GM12875 (cell line): Measurements from ENCODE around the gene TRIM23.

Source experiments
- H3K4me3 ChIP-seq: one replicate; pipeline ENCODE4 v1.5.1; 2011; ENCODE audit warnings: low read depth, low read length, control low read depth
- TF ChIP-seq, protein P1 (sequence below): IDR thresholded peaks from 2 replicates; pipeline ENCODE4 v1.5.1; 2011; ENCODE audit warnings: low read depth, mild to moderate bottlenecking, control low read depth, inconsistent platforms, low read length, moderate library complexity, borderline replicate concordance; ENCODE audit not compliant: insufficient read depth

The TRIM23 gene

DNA sequence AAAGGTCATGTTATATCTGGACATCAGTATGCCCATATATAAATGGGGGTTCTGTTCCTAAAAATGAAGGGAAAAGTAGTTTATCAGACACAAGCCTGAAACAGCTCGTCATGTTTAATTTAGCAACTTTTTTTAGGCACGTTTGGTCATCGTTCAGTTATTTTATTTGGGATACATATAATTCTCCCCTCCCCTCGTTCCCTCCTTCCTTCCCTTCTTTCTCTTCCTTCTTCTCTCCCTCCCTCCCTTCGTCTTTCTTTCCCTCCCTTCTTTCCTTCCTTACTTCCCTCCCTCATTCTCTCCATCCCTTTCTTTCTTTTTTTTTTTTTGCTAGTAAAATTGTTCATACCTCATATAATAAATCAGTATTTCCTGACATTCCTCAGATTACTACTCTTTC is 57.6 kb downstream of the TRIM23 start:
- TF ChIP-seq, protein P1, sequence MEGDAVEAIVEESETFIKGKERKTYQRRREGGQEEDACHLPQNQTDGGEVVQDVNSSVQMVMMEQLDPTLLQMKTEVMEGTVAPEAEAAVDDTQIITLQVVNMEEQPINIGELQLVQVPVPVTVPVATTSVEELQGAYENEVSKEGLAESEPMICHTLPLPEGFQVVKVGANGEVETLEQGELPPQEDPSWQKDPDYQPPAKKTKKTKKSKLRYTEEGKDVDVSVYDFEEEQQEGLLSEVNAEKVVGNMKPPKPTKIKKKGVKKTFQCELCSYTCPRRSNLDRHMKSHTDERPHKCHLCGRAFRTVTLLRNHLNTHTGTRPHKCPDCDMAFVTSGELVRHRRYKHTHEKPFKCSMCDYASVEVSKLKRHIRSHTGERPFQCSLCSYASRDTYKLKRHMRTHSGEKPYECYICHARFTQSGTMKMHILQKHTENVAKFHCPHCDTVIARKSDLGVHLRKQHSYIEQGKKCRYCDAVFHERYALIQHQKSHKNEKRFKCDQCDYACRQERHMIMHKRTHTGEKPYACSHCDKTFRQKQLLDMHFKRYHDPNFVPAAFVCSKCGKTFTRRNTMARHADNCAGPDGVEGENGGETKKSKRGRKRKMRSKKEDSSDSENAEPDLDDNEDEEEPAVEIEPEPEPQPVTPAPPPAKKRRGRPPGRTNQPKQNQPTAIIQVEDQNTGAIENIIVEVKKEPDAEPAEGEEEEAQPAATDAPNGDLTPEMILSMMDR = no peak
- H3K4me3 ChIP-seq = no peak overlapping the region

DNA sequence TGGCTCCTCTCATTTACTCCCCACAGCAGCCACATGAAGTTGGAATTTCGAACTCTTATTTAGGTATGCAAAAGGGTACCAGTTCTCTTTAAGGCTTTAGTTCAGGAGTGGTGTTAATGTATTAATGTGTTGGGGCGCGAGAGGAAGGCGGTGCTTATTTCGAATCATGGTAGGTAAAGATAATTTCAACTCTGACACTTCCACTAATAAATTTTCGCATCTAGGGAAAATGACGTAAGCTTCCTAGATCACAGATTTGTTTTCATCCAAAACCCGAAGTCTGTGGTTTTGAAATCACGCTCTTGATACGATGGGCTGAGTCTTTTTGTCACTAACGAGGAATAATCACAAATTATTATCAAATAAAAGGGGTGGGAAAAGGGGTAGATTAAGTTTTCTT is 60.4 kb downstream of the TRIM23 start:
- peak overlapping the region; percentile 73 for H3K4me3 ChIP-seq
- TF ChIP-seq, protein P1 = no peak

DNA sequence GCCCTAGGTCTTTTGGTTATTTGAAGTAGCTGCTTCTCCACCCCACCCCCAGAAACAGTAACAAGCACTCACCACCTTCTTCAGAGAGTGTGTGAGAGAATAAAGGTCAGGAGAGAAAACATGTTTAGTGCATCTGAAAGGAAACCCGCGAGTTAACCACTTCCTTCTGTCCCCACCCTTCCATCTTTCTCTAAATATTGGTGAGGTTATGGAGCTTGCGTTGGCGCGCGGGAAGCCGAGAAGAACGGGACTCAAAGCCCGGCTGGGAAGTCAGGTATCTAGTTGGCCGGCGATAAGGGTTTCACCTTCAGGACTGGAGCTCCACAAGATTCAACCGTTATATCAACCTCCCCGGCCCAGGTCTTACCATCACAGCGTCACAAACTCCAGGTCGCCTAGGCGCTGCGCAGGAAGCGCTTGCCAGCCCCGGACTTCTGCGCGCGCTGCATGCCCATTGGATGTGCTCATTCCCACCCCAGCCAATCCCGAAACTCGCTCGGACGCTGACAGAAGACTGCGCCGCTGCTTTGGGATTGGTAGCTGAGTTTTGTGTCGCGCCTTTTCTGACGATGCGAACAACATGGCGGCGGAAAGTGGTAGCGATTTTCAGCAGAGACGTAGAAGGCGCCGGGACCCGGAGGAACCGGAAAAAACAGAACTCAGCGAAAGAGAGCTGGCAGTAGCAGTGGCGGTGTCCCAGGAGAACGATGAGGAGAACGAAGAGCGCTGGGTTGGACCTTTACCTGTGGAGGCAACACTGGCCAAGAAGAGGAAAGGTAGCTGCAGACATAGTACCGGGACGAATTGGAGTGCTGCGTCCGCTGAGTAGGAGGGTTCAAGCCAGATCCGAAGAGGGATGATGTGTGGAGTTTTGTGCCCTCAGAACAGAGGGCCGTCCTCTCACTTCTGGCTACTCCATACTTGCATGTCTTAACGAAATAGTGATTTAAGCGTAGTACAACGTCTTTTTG is 61.1 kb downstream of the TRIM23 start, which contains the start of the genes CENPK and PPWD1:
Gene CENPK, minus strand, starts transcription at position 438 of the 971 bp plus-strand sequence. CDS start 8,261 bp downstream, outside the sequence.
Gene PPWD1, plus strand, starts transcription at position 566 of the 971 bp plus-strand sequence. Its CDS starts 15 bp downstream, at position 581.
- TF ChIP-seq, protein P1 = no peak
- peak within 1 kb of the TSS; percentile 73 for H3K4me3 ChIP-seq

DNA sequence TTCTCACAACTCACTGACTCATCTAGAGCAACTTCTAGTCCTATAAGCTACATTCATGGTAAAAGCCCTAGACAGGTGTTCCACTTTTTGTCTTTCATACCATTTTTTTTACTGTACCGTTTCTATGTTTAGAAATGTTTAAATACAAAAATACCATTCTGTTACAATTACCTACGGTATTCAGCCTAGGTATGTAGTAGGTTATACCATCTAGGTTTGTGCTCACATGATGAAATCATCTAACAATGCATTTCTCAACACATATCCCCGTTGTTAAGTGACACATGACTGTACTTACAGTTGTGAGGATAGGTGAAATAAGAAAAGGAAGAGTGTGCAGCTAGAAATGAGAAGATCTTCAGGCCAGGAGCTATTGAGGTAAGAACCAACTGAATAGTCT is 67.4 kb downstream of the TRIM23 start:
- TF ChIP-seq, protein P1 = no peak
- no peak overlapping the region for H3K4me3 ChIP-seq

DNA sequence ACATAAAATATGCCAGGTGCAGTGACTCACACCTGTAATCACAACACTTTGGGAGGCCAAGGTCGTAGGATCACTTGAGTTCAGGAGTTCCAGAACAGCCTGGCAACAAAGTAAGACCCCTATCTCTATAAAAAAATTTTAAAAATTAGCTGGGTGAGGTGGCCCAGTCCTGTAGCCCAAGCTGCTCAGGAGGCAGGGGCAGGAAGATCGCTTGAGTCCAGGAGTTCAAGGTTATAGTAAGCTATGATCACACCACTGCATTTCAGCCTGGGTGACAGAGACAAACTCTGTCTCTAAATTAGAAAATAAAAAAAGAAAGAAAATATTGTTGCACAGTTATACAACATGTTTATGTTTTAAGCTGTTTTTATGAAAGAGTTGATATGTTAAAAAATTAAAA is 68.0 kb downstream of the TRIM23 start:
- H3K4me3 ChIP-seq = no peak overlapping the region
- TF ChIP-seq, protein P1 = no peak

DNA sequence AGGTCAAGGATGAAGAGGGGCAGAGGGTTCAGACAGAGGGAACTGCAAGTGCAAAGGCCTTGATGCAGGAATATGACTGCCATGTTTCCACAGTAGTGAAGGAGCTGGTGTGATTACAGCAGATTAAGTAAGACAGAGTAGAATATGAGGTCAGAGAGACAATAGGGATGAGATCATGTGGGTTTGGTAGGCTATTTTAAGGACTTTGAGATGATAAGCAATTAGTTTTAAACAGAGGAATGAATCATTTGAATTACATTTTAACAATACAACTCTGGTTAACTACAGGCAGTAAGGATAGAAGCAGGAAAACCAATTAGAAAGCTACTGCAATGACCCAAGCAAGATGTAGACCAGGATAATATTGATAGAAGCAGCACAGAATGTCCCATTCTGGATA is 68.8 kb downstream of the TRIM23 start:
- TF ChIP-seq, protein P1 = no peak
- H3K4me3 ChIP-seq = no peak overlapping the region
